Inferior parietal cortex (tissue), 1 donor: ENCODE results near the gene SLC35F3.

Experiments used
- DNase-seq: peaks from one replicate; pipeline ENCODE4 v3.0.0-alpha.2; 2016; ENCODE audit errors: extremely low spot score

The SLC35F3 gene

DNA sequence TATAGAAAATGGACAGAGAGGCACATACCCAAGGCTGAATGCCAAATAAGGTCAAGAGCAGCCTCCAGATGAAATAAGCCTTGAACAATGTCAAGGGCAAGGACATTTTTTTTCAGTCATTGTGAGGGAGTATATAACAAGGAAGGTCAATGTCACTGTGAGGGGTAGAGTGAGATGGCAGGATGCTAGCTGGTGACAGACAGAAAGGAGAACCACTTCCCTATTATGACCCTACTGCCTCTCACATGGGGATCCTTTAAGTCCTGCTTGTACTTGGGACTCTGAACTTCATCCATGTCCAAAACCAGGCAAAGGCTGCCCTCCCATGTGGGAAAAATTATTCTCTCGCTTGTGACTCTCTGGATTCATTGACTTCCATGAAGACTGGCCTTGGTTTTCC is 349.3 kb downstream of the SLC35F3 start:
- DNase-seq = no peak

DNA sequence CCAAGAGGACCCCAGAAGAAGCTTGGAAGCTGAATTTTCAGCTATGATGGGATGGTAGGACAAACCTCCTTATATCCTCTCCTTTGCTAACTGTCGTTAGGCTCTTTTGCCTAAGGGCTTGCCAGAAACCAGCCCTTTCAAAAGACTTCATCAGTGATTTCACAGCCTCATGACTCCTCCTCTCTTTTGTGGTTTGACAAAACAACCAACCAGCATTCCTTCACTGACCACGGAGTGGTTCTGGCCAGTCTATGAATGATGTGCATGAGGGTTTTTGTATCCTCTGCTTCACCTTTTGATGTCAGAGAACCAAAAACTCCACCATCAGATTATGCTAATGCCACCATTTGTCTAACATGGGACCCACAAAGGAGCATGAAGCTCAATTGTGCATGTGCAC is 351.9 kb downstream of the SLC35F3 start:
- no peak for DNase-seq

DNA sequence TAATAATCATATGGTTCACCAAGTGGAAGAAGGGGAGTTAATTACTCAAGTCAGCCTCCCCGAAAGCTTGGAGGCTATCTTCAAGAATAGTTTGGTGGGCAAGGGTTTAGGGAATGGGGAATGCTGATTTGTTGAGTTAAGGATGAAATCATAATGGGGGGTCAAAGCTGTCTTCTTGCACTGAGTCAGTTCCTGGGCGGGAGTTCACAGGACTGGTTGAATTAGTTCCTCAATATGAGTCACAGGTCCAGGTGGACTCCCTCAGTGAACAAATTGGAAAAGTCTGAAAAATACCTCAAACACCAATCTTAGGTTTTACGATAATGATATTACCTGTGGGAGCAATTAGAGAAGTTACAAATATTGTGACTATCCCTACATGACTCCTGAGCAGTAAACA is 353.6 kb downstream of the SLC35F3 start:
- no peak for DNase-seq

DNA sequence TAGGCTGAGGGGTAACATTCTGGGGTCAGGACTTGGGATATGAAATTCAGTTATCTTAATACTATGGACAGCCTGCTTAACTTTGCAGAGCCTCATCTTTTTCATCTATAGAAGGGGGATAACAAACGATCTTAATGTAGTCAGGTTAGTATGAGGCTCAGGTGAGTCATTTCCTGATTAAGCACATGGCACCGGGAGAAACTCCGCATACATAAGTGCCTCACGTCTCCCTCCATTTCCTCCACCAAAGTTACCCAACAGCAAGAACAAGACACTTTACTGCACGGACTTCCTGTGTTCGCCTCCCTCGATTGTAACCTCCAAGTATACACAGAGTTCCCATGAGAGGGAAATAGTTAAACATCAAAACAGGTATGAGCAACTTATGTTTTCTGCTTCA is 356.1 kb downstream of the SLC35F3 start:
- DNase-seq = no peak

DNA sequence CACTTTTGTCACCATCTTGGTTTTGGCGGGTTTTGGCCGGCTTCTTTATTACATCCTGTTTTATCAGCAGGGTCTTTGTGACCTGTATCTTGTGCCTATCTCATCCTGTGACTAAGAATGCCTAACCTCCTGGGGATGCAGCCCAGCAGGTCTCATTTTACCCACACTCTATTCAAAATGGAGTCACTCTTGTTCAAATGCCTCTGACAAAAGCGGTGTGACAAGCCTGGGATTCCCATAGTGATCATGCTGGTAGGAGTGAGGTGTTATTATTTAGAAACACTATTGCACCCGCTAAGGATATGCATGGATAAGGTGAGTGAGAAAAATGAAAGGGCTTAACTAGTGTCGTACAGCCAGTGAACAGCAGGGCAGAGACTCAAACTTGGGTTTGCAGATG is 357.1 kb downstream of the SLC35F3 start:
- no peak for DNase-seq

DNA sequence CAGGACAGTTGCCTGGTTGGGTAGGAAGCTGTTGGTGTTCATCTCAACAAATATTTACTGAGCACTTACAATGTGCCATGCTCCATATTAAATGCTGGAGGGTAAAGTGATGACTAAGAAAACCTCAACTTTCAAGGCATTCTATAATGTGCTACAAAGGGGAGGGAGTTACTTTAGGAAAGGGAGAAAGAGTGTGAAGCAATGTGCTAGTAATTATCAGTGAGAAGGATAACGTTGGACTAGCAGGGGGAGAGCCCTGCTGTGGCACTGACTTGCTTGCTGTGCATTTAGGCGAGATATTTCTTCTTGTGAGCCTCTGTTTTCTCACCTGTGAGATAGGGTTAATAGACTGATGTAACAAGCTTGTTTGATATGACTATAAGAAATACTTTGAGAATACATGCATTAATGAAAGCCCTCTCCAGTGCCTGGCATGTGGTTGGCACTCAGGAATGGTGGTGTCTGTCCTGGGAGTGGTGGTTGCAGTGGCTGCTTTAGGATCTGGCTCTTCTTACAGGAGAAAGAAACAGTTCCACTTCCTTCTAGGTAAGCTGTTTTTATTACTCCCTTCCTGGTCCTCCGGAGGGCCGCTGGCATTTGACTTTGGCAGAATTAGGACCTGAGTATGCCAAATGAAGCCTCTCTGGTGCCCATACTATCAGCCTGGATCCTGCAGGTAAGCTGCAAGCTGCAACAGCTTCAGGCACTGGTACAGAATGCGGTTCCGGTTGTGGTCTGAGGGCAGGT is 357.7 kb downstream of the SLC35F3 start:
- DNase-seq = no peak

DNA sequence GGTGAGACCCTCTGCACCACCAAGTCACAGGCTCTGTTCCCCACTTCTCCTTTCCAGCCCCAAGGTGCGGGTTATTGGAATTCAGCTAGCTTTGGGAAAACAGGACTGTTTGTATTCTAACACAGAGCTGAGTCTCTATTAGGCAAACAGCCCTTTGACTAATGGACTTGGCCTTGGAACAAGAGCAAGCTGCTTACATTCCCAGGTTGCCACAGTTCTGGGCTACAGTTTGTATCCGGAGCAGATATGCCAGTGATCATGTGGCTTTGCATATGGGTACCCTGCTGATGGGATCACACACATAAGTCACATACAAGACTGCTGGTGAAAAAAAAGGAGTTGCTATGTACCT is 358.3 kb downstream of the SLC35F3 start:
- DNase-seq = no peak

DNA sequence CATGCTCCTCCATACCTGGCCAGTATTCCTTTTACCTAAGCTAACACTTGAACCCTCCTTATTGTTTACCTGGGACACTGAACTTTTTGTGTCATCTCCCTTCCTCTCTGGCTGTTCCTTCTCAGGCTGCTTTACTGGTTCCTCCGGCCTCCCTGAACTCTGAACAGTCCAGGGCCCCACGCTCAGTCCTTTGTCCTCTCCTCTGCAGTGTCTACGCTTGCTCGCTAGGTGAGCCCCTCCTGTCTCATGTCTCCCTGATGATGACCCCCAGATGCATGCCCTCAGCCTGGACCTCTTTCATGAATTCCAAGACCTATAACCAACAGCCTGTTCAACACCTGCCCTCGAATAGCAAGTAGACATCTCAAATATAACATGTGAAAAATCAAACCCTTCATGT is 360.4 kb downstream of the SLC35F3 start:
- DNase-seq = no peak

DNA sequence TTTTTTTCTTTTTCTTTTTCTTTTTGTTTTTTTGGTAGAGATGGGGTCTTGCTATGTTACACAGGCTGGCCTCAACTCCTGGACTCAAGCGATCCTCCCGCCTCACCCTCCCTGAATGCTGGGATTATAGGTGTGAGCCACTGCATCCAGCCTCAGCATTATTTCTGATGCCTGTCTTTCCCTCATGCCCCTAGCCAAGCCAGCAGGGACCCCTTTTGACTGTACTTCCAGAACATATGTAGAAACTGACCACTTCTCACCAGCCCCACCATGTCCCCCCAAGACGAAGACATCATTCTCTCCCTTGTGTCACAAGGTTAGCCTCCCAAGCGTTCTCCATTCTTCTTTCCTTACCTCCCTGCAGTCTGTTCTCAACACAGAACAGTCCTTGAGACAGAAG is 360.8 kb downstream of the SLC35F3 start:
- no peak for DNase-seq

DNA sequence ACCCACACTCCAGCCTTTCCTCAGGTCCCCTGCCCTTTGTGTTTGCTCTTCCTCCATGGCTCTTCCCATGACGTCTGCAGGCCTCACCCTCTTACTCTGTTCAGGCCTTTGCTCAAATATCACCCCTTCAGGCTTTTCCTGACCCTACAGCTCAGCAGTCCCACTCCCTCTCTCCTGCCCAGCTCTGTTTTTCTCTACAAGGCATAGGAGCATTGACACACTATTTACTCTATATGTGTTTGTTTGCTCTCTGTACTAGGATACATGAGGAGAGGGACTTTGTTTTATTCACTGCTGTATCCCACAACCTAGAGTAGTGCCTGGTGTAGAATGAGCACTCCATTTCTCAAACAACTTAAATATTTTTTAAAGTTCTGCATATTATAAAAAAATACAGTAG is 361.4 kb downstream of the SLC35F3 start:
- DNase-seq = no peak

DNA sequence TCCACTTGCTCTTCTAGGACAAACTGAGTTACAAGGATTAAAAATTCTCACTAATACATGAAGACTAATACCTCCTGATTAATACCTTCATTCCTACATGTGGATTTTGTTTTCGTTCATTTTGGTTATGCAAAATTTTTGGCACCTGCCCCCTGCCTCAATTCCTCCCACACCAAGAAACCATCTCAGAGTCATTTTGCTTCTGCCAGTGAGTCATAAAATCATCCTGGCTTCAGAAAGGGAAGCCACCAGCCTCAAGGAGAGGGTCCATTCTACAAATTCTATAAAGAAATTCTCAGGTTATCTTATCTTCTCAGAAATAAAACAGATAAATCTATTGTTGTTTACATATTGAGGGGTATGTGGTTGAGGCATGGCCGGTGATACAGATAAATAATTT is 365.6 kb downstream of the SLC35F3 start:
- DNase-seq = no peak

DNA sequence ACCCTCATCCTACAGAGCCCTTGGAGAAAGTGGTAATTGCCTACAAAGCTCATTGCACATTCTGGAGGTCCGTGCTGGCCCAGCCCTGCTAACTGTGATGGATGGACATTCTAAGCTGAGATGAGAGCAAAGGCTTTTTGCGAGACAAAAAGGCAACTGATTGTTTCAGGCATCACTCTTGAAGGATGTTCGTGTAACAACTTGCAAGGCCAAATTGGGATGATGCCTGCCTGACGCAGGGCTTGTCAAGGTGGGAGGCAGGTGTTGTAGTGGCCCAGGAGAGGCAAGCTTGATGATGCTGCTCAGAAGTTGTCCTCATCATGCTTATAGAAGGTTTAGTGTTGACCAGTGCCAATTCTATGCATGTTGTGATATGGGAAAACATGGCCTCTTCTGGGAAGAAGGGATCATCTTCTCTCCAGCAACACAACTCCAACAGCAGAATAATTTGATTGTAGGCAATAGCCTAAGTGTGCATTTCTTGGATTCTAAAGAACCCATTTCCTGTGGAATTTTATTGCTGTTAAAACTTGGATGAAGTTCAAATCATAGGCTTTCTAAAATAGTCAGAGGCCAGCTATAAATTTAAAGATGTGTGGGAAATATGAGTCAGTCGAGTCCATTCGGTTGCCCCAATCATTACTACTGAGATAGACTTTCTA is 366.2 kb downstream of the SLC35F3 start:
- no peak for DNase-seq

DNA sequence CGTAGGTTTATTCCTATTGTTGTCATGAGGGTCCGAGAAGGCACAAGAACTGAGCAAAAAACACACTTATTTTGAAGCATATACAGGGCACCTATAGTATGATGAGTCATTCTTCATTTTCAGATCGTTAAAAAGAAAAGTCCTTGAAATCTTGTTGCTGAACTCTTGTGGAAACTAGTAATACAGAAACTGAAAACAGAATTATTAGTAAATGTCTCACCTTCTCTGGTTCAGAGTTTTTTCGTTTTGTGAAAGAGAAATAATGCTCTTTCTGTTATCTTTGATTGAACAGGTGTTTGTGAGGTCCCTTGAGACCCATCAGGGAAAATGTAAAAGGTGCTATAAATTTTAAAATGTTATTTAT is 366.7 kb downstream of the SLC35F3 start:
- DNase-seq = no peak

DNA sequence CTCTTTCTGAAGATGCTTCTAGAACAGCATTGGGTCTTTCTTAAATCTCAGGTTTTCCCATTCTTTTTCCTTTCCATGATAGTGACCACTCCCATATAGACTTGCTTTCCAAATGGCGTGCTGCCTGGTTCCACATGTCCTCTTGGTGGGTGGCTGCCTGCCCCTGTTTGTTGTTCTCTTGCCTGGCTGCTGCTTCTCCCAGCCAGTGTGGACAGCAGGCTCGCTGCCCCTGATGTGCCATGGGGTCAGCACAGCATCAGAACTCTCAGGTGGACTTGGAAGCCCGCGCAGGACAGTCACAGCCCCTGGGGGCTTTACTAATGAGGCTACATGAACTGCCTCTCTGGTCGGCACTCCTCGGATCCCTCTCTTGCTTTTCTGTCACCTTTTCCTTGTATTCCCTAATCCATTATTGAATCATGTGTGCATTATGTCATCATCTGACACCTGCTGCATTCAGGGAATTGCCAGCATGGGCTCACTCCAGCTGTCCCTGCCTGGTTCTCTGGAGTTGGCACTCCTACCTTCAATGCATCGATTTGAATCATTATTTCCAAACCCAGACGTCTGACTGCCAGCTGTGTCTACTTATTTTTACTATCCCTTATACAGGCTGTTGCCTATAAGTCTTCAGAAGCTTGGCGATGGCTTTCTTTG is 368.3 kb downstream of the SLC35F3 start:
- no peak for DNase-seq

DNA sequence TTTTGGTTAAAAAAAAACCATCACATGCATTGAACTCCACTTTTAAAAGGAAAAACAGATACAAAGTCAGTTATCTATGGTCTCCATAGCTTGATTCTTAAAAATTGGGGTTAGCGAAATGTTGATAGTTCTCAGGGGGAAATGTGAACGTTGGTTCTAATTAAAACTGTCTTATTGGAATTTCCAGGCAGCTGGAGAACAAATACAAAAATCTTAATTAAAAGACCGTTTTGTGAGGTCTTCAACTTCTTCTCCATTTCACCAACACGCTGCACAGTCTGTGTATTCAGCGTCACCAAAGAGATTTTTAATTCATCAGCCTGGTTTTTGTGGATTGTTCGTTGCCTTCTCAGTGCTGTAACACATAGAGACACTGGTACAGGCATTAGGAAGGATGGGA is 369.5 kb downstream of the SLC35F3 start:
- no peak for DNase-seq

DNA sequence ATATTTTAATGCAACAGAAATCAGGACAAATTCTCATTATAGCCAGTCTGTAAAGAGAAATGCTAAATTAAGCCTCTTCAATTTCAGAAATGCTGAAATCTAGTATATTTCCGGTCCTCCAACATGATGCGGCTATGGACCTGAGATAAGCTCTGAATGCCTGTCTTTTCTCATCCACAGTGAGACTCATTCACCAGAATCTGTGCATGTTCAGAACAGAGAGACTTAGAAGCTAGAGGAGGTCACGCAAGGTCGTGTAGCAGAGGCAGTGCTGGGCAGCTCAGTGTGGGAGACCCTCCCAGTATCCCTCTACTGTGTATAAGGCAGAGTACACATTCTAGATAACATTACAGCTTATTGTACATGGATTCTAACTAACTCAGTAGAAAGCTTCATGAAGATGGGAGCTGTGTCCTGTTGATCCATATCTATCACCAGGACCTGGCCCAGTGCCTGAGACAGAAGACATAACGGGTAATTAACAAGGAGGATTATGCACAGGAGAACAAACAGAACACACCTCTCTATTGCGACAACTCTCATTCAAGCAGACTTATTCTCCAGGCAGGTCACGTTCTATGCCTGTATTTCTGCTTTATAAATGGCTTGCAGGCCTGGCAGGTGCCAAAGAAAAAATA is 371.8 kb downstream of the SLC35F3 start:
- no peak for DNase-seq

DNA sequence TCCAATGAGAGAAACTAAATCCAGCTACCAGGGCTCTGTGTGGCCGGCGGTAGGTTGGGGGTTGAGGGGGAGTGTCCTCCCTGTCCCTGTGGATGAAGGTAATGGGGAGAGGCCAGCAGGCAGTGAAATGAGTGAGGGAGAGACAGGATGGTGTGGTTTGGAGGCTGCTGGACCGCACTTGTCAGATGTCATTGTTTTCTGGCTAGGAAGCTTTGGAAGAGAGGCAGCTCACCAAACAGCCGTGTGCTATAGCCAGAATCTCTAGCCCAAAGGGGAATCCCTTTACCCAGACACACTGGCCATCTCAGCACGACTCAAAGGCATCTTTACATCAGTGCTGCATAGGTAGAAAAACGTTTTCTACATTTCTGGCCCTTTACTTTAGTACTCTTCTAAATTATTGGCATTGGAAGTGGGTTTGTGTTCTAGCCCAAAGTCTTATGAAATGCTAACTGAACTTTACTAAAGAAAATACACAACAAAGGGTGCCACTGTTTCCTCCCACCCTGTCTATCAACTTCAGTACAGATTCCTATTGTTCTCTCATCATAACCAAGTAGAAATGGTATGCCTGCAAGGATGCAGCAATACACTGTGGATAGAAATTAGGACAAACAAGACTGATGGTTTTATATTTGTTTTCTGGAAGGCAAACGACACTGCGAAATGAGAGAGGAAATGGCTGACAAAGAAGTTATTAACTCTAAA is 372.8 kb downstream of the SLC35F3 start:
- DNase-seq = no peak

DNA sequence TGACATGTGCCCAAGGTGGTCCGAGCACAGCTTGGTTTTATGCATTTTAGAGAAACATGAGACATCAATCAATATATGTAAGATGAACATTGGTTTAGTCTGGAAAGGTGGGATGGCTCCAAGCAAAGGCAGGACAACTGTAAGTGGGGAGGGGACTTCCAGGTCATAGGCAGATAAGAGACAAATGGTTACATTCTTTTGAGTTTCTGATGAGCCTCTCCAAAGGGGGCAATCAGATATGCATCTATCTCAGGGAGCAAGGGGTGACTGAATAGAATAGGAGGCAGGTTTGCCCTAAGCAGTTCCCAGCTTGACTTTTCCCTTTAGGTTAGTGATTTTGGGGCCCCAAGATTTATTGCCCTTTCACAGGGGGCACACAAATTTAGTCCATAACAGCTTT is 374.5 kb downstream of the SLC35F3 start:
- DNase-seq = no peak

DNA sequence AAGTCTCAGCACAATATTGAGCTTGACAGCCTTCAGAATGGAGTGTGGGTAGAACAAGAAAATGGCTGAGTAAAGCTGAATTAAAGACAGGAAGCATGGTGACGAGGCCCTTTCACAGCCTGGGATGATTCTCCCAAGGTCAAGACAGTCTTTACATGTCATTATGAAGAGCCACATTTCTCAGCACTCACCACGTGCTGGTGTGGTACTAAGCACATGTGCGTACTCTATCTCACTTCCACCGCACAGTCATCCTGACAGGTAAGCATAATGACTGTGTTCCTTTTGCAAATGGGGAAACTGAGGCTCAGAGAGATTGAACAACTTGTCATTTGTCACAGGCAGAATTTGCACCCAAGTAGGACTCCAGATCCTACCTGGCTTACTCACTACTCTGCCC is 376.0 kb downstream of the SLC35F3 start:
- no peak for DNase-seq

DNA sequence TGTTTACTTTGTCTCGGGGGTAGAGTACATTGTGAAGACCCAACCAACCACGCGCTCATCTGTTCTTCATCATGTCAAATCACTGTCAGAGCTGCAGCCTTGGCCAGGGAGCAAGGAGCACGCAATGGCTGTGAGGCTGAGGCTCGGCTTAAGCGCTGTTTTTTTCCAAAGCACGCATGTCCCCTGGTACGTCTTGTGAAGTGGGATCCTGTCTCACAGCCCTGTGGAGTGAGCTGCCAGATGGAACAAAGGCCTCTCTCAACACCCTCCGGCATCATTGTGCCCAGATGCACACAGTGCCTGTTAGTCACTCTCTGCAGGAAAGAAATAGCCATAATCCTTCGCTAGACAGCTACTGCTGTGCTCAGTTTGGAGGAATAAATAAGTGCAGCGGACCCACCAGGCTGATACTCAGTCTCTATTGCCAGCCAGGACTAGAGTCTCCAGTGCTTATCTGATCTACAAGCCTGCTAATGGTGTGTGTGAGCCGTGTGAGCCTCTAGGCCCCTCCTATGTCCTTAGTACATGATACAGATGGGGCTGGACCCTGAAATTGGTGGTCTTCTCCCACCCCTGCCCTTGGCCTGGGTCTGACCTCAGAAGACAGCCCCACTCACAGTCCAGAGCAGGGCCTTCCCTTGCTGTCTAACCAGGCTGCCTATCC is 377.5 kb downstream of the SLC35F3 start:
- no peak for DNase-seq

DNA sequence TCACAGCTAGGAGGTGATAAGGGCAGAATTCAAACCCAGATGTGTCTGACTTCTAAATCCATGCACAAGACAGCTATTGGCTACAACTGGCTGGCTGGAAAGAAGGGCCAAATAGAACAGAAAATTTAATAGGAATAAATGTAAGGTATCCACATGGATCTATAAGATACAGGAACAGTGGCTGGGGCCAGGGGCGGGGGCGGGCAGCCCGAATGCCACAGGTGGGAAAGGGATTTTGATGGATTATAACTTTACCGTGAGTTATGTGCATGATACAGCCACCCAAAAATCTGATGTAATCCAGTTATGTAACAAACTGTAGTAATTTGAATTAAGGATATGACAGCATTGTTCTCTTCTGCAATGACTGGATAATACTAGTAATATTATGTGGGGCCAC is 381.7 kb downstream of the SLC35F3 start:
- DNase-seq = no peak

DNA sequence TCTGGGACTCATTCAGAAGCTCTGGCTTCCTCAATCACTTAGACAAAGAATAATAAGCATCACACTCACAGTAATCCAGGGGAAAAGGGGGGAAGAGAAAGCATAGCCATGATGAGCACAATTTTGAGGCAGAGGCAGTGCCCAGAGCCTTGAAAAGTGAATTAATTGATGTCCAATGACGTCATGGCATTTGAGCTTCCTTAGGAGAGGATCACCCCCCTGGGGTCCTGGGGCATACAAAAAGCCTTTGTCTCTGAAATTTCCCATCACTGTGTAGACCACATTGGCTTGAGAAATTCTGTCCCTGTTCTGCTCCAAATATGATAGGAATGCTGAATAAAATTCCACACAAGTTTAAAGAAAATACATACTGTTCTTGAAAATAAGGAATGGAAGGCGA is 384.5 kb downstream of the SLC35F3 start:
- DNase-seq = no peak
